GOT3 (cell line): ENCODE data around the gene TLL2.

ENCODE experiments used
- DNase-seq: peaks from one replicate; lab custom pipeline; 2025; ENCODE audit warnings: mixed read lengths; lab: John Stamatoyannopoulos, UW

TLL2 gene

GRCh38 chr10:96507044-96507443 is 6.7 kb downstream of the TLL2 start:
- DNase-seq = no peak

- no peak for DNase-seq
These were observed 8.3 kb downstream of the TLL2 start for GRCh38 chr10:96505150-96506136.

DNA sequence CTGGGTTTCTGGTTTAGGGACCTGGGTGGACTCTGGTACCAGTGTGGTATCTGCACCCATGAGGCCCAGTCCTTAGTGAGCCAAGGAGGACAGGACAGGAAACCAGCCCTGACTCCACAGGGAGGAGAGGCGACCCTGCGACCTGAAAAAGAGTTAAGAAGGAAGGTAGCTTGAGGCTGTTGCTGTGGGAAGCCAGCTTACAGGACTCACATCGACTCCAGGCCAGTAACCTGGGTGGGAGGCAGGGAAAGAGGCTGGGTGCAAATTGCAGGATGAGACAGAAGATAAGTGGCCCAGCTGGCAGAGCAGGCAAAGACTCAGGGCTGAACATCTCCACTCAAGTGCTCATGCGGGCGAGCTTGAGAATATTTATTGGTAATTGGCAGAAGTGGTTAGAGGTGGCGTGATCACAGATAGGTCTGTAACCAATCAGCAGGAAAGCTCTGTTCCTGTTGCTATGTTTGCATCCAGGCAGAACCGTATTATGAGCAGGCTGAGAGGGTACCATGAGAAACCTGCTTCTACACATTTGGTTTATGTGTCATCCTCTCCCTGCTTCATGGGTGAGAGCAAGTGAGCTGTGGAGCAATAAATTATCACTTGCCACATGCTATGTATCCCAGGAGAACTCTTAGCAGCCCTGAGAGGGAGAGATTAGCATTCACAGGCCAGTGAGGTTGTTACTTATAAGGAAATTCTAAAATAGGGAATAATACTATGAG is 11.0 kb downstream of the TLL2 start:
- no peak for DNase-seq

DNA sequence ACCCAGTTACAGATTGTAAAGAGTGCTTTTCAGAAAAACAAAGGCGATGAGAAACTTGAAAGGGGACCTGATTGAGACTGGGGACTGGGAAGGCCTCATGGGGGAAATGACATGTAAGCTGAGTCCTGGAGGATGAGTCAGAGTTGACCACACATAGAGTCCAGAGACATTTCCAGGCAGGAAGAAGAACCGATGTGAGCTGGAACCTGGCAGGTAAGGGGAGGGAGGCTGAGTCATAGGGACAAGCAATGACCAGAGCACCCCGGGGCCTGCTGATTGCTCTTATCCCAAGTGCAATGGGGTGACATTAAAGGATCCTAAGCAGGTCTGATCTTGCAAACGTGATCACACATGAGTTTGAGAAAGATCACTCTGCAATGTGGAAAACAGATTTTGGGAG is 11.7 kb downstream of the TLL2 start:
- no peak for DNase-seq

GRCh38 chr10:96500519-96500918 is 13.2 kb downstream of the TLL2 start:
- no peak for DNase-seq

DNA sequence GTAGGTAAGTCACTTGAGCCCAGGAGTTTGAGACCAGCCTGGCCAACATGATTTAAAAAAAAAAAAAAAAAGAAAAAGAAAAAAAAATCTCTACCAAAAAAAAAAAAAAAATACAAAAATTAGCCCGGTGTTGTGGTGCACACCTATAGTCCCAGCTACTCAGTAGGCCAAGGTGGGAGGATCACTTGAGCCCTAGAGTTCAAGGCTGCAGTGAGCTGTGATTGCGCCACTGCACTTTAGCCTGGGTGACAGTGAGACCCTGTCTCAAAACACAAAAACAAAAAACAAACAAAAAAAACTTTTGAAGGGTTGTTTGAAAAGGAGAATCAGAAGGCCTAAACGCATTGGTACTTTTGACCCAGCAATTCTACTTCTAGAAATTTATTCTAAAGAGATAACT is 13.7 kb downstream of the TLL2 start:
- no peak for DNase-seq

DNA sequence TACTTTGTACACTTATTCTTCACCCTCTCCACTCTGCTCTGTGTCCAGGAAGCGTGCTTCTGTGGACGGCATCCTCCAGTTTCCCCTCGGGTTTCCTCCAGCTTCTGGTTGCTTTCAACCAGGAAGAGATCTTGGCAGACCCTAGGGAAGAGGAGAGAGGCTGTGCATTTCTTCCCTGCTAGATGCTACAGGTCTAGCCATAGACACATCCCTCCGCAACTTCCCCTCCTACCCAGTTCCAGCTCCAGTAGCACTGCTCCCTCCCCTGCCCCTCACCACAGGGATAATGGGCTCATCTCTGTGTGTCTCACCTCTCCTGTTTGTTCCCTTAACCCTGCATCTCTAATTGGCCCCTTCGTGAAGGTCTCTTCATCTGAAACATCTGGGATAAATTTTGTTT is 16.3 kb downstream of the TLL2 start:
- DNase-seq = no peak

DNA sequence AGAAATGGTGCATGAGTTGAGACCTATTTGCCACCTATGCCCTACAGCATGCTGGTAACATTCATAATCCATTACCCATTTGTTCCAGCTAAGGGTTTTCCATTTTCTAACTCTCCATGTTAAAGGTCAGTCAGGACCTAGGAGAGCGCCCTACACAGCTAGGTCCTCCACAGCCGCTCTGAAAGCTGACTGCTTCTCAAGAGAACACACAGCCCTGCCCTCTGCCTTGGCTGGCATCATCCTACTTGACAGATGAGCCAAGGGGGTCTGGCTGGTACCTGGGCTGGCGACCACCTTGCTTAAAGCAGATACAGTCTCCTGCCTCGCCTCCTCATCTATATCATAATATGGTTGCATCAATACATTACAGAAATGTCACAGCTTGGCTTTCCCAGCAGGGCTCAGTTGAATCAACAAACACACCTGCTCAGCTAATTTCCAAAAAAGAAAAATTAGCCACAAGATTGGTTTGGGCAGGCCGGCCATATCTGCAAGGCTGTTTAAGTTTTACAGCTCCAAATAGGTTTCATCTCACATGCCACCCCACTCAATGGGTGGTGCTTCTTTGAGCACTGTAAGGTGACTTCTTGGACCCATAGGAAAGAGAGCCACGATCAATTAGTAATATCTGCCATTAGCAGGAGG is 17.3 kb downstream of the TLL2 start:
- DNase-seq = no peak

- no peak for DNase-seq
These were observed 18.2 kb downstream of the TLL2 start for GRCh38 chr10:96495544-96495943.

- no peak for DNase-seq
These were observed 19.0 kb downstream of the TLL2 start for GRCh38 chr10:96494694-96495093.

DNA sequence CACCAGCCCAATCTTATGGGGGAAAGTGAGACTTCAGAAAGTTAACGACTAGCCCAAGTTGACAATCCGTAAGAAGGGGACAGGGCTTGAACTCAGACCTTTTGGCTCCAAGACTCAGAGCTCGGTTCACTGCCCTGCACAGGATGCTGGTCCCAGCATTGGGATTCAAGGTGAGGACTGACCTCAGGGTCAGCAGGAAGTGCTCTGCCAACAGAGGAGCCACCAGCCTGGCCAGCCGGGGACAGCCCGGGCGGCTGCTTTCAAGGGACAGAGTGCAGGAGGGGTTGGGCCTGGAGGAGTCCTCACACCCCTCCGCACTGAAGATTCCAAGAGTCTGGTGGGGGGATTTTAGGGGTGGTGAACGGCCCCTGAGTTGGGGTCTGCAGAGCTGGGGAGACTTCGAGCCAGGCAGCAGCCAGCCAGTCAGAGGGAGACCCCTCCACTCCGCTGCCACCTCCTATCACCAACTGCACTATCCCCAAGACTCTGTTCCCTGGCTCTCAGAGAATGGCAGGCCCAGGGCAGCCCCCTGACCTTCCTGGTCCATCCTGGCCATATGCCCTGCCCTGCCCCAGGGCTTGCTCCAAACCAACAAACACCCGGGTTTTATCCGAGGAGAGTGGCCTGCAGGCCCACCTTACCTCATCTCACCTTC is 19.7 kb downstream of the TLL2 start:
- DNase-seq = no peak

- no peak for DNase-seq
These were observed 20.5 kb downstream of the TLL2 start for GRCh38 chr10:96493254-96493653.

DNA sequence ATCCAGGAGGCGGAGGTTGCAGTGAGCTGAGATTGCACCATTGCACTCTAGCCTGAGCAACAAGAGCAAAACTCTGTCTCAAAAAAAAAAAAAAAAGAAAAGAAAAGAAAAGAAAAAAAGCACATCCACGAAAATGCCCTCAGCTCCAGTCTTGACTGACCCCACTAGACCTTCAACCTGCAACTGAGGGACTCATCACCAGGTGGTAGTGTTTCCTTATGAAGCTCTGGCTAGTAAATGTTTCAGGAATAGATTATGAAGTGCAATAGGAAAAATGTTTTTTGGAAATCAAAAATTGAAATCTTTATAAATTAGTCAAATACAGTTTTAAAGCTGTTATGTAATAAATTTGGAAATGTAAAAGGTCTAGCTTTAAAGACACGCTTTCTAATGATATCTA is 22.4 kb downstream of the TLL2 start:
- DNase-seq = no peak

DNA sequence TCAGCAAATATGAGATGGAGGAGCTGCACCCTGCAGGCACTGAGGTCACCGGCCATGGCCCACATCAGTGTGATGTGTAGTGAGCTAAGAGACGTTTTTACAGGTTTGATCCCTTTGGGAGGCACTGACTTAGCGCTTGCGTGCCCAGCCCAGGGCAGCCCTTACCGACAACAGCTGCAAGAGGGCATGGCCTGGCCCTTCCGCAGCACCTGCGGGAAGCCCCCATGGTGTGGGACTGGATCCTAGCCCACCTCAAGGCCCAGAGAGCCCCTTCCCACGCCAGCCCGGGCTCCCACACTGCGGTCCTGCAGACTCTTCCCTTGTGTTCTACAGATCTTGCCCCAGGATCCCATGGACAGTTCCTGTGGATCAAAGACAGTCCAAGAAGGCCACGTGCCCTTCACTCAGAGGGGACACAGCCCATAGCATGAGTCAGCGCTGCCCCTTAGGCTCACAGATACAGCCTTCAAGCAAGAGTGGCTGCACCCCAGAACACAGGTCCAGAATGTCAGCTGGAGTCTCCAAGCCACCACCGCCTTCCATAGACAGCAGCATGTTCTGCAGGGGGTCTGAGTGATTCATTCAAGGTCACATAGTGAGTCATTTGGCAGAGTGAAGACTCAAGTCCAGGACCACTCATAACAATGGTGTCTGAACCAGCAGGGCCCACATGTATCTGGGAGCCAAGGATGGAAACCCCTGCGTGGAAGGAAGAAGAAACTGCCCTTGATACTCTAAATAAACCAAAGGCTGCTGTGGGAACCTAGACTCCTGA is 25.4 kb downstream of the TLL2 start:
- DNase-seq = no peak

- no peak for DNase-seq
These were observed 30.7 kb downstream of the TLL2 start for GRCh38 chr10:96482815-96483588.

DNA sequence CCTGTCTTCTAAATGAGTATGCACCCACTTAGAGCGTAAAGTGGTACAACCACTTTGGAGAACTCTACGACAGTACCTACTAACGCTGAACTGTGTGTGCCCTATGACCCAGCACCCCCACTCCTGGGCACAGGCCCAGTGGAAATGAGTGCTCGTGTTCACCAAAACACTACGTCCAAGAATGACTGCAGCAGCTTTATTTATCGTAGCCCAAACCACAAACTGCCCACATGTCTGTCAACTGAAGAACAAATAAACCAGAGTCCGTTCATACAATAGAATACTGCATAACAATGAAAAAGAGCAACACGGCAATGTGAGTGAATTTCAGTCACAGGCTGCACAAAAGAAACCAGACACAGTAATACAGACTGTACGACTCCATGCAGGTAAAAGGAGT is 35.4 kb downstream of the TLL2 start:
- no peak for DNase-seq

DNA sequence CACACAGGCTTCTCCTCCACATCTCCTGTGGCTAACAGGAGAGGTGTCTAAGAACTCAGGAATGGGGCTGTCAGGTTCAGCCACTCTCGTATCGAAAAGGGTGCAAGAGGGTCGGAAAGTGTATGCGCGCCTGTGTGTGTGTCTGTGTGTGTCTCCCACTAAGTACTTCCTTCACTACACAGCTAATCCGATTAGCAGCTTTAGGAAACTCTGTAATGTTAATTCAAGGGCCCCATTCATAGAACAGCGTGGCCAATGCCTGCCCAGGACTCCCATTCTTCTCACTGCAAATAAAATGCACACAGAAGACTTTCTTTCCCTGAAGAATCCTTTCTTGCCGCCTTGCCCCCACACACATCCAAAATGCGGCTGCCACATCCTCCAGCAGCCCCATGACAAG is 39.9 kb downstream of the TLL2 start:
- no peak for DNase-seq

GRCh38 chr10:96470116-96470743 is 43.5 kb downstream of the TLL2 start:
- no peak for DNase-seq

GRCh38 chr10:96468845-96469244 is 44.9 kb downstream of the TLL2 start:
- no peak for DNase-seq

DNA sequence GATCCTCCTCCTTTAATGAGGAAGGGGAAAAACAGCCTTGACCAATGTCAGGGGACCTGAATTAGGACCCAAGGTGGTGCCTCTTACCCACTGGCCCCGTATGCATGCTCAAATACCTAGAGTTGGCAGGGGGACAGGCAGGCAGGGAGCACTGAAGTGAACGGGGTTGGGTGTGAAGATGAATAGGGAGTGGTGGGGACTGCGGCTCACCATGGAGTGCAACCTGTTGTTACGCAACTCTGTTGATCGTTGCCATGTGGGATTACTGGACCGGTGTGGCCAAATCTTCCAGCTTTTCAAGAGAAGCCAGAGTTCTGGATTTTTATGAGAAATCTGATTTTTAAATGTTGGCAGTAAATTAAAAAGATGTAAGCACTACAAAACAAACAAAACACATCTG is 48.1 kb downstream of the TLL2 start:
- DNase-seq = no peak
